Activated T-cell treated with anti-CD3 and anti-CD28 coated beads, Interleukin-2, amount 50 U/mL, for 72 hours (primary cell): Measurements from ENCODE around the gene ZNF691. TPM values are rescaled to one million over a fixed set of nuclear protein-coding genes. Genes with fewer than 3 reads are reported as not detected.
"Not testable (repeated sequence)": the region's sequence is repeated elsewhere in the genome, so short reads cannot be mapped to it uniquely, and the experiment has no call there.

Experiments used
- ATAC-seq, 2 donors: fragments of 150-1000 bp; cut with Tn5 transposase; replicated peaks in 1 of 2; 2 replicates each; pipeline ENCODE4 v1.10.0; 2021; ENCODE audit warnings: moderate library complexity in 2 of 2, mild to moderate bottlenecking in 1 of 2
- DNase-seq, 2 donors: peaks; one replicate each; pipeline ENCODE4 v3.0.0; 2021 to 2022; ENCODE audit warnings: mixed read lengths in 1 of 2
- H3K27ac Mint-ChIP-seq: one replicate; pipeline ENCODE4 v1.8.0; 2022; ENCODE audit warnings: mild to moderate bottlenecking, moderate library complexity, mixed read lengths
- H3K27me3 Mint-ChIP-seq: one replicate; pipeline ENCODE4 v1.8.0; 2022; ENCODE audit warnings: low read depth, mixed read lengths
- H3K36me3 Mint-ChIP-seq, 2 donors: one replicate each; pipeline ENCODE4 v1.8.0; 2022; ENCODE audit warnings: mixed read lengths in 2 of 2, mild to moderate bottlenecking in 1 of 2; ENCODE audit not compliant: insufficient read depth in 2 of 2
- H3K4me1 Mint-ChIP-seq: one replicate; pipeline ENCODE4 v1.8.0; 2022; ENCODE audit warnings: low read depth, mixed read lengths
- H3K4me3 Mint-ChIP-seq, 2 donors: one replicate each; pipeline ENCODE4 v1.8.0; 2022; ENCODE audit warnings: mild to moderate bottlenecking in 2 of 2, mixed read lengths in 2 of 2, moderate library complexity in 2 of 2
- H3K9me3 Mint-ChIP-seq, 2 donors: one replicate each; pipeline ENCODE4 v1.8.0; 2022; ENCODE audit warnings: mixed read lengths in 2 of 2
- total RNA-seq, 2 donors: library from RNA; stranded (reverse); gene quantifications; one replicate each; pipeline ENCODE4 v1.2.3, GENCODE V29; 2022

The ZNF691 gene
- 10 to 100 TPM in 1 of 2 donors, 1 to 10 TPM in 1; 9.8 to 11.1 TPM for total RNA-seq

DNA sequence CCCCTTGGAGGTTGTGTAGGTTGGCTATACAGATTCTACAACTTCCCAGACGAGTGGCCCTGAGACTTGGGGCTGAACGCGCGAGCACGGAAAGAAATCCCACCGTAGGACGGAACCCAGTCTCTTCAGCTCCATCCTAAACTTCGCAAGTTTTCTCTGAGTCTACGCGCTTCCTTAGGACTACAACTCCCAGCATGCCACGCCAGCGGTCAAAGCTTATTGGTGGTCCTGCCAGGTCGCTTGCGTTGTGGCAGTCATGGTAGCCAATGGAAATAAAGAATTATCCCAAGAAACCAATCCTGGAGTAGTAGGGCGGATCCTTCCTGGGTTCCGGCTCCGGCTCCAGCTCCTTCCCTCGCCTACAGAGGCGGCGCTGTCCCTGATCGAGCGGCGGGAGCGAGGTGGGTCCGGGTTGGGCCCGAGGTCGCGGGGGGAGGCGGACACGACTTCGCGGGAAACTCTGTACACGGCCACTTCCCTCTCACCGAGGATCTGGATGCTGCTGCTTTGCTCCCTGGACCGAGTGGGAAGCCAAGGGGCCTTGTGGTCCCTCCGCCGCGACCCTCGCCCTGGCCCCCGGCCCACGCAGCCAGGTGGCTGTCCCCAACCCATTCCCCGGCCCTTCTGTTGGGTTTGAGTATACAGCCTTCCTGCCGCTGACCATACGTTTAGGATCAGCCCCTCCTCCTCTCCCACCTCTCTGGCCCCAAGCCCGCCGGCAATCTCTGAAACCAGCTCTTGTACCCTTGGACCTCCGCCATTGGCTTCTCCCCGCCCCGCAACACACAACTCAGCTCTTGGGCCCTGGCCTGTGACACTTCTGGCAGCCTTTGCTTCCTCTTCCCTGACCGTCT, at the start of gene ZNF691:
Gene ZNF691 (plus strand): TSS at position 357 of the 854 bp plus-strand sequence. CDS start 3,046 bp downstream, outside the sequence.
- DNase-seq, result peak; percentile 88 to 92
- Mint-ChIP-seq H3K4me3 (peak within 1 kb of the TSS; percentile 94 to 98), H3K27me3 (no peaks in the 10 kb centered on the region), H3K36me3 (peaks cover 9 to 24% of the 10 kb centered on the region in 2 donors), H3K27ac (peak within 1 kb of the TSS; percentile 98), H3K9me3 (peaks cover 0 to 2% of the 10 kb centered on the region in 2 donors), H3K4me1 (peaks cover 56% of the 10 kb centered on the region)
- ATAC-seq, result peak; percentile 89 to 92

DNA sequence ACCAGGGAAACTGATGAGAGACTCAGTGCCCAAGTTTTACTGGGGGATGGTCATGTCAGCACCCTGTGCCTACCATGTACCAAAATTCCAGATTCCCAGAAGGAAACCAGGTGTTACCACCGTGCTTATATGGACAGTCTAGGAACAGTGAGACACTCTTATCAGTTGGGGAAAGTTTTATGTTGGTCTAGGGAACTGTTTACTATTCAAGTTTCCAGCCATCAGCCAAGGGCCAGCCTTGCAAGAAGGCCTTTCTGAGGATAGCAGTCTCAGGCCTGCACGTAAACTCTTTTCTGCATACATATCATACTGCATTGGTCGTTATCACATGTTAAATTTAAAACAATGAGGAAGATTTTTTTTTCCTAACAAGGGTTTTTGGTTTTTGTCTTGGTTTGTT, 49.0 kb upstream of the ZNF691 start:
- no peaks in the 10 kb centered on the region for H3K27me3 Mint-ChIP-seq
- H3K4me1 Mint-ChIP-seq, result no peaks in the 10 kb centered on the region
- no peaks in the 10 kb centered on the region for H3K36me3 Mint-ChIP-seq
- H3K4me3 Mint-ChIP-seq, result no peak overlapping the region
- H3K9me3 Mint-ChIP-seq, result no peaks in the 10 kb centered on the region
- no peak for DNase-seq
- no peak for ATAC-seq
- no peak overlapping the region for H3K27ac Mint-ChIP-seq

GRCh38 chr1:42797979-42798378, 48.4 kb upstream of the ZNF691 start:
- ATAC-seq (no peak), DNase-seq (no peak)
- Mint-ChIP-seq H3K27me3 (no peaks in the 10 kb centered on the region), H3K9me3 (no peaks in the 10 kb centered on the region), H3K4me3 (no peak overlapping the region), H3K4me1 (no peaks in the 10 kb centered on the region), H3K36me3 (no peaks in the 10 kb centered on the region), H3K27ac (no peak overlapping the region)

DNA sequence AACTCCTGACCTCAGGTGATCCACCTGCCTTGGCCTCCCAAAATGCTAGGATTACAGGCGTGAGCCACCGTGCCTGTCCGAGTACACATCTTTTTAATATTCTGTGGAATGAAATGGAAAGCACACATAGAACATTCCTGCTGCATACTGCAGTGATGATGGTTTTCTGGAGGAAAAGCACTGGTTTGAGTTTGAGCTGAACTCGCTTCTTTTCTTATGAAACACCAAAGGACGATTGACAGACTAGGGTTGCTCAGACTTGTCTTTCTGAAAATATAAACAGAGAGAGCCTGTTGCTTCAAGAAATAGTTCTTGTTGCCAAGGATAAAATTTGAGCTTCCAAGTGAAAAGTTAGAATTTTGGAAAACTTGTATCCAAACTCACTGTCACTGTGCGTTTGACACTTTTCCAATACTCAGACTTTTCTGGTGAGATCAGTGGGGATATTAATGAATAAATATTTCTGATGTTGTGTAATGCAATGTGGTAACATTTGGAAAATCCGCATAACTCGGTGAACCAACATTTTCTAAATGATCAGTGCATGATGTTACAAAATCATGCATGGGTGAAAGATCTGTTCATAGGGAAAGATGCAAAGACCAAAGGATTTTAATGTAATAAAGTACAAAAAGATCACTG, 44.5 kb upstream of the ZNF691 start:
- no peak overlapping the region for H3K27ac Mint-ChIP-seq
- no peaks in the 10 kb centered on the region for H3K4me1 Mint-ChIP-seq
- DNase-seq (no peak), ATAC-seq (no peak)
- no peak overlapping the region for H3K4me3 Mint-ChIP-seq
- H3K9me3 Mint-ChIP-seq, result peaks cover 0 to 1% of the 10 kb centered on the region in 2 donors
- peaks cover 0 to 2% of the 10 kb centered on the region in 2 donors for H3K36me3 Mint-ChIP-seq
- H3K27me3 Mint-ChIP-seq, result no peaks in the 10 kb centered on the region

GRCh38 chr1:42806171-42806570, 40.2 kb upstream of the ZNF691 start:
- Mint-ChIP-seq H3K27me3 (no peaks in the 10 kb centered on the region), H3K27ac (peak overlapping the region; percentile 40), H3K4me3 (no peak overlapping the region), H3K9me3 (peaks cover 0 to 1% of the 10 kb centered on the region in 2 donors), H3K36me3 (peaks cover 0 to 2% of the 10 kb centered on the region in 2 donors), H3K4me1 (no peaks in the 10 kb centered on the region)
- DNase-seq, result no peak
- ATAC-seq, result no peak

GRCh38 chr1:42806593-42806992, 39.8 kb upstream of the ZNF691 start:
- Mint-ChIP-seq H3K4me1 (no peaks in the 10 kb centered on the region), H3K27me3 (no peaks in the 10 kb centered on the region), H3K27ac (peak overlapping the region; percentile 33), H3K4me3 (no peak overlapping the region), H3K36me3 (peaks cover 0 to 2% of the 10 kb centered on the region in 2 donors), H3K9me3 (peaks cover 0 to 1% of the 10 kb centered on the region in 2 donors)
- DNase-seq (no peak), ATAC-seq (no peak)

DNA sequence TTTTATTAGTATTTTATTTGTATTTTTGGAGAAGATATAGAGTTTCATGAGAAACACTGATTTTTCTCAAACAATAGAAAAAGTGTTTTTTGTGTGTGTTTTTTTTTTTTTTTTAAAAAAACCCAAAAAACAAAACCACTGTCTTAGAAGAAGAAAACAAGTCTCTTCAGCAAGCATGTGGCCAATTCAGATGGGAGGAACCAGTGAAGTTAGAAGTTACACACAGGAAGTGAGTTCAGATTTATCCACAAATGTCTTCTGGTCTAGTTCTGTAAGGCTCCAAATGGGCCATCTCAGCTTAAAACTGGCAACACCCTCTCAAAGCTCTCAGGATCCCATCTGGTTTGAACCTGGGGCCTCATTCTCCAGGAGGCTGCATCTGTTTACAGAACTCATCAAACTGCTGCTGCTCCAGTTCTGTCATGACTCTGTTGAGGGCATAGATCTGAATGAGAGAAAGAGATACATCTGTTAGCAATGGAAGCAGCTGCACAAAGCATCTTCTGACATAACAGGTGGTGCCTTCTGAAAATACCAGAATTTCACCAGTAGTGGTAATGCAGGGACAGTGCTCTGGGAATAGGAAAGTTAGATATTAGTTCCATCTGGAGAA, 39.3 kb upstream of the ZNF691 start:
- no peak for ATAC-seq
- H3K27ac Mint-ChIP-seq, result peak overlapping the region; percentile 33
- DNase-seq, result no peak
- H3K4me1 Mint-ChIP-seq, result no peaks in the 10 kb centered on the region
- H3K9me3 Mint-ChIP-seq, result peaks cover 0 to 1% of the 10 kb centered on the region in 2 donors
- H3K36me3 Mint-ChIP-seq, result peaks cover 0 to 2% of the 10 kb centered on the region in 2 donors
- H3K27me3 Mint-ChIP-seq, result no peaks in the 10 kb centered on the region
- no peak overlapping the region for H3K4me3 Mint-ChIP-seq

- ATAC-seq, H3K9me3 Mint-ChIP-seq, DNase-seq, H3K27ac Mint-ChIP-seq, H3K36me3 Mint-ChIP-seq, H3K27me3 Mint-ChIP-seq: not testable (repeated sequence)
- Mint-ChIP-seq H3K4me3 (peak overlapping the region in 1 of 2 donors; percentile 29), H3K4me1 (peaks cover 22% of the 10 kb centered on the region)
These were observed 31.6 kb upstream of the ZNF691 start for GRCh38 chr1:42814815-42815214.

DNA sequence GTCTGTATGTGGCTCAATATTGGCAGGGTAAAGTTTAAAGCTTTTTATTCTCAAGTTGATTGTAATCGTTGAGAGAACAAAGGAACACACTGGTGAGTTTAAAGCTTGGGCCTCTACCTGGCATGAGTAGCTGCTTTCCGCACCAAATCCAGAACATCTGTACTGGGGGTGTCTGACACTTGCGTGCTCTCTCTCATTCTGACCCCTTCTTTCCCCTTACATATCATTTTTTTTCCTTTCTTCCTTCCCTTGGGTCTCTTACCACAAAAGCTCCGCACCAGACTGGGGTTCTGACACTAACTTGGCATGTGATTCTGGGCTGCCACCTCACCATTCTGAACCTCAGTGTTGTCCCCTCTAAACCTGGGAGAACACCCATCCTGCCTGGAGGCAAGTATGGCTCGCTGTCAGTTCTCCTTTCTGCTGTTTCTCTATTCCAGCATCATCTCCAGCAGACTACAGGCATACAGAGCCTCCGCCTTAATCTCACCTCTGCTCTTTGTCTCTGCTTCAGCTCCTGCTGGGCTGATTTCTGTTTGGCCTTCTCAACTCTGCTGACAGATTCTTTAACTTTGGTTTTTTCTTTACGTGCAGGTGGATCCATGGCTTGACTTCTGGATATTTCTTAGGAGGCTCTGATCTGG, 30.4 kb upstream of the ZNF691 start:
- Mint-ChIP-seq H3K27me3 (no peaks in the 10 kb centered on the region), H3K9me3 (no peaks in the 10 kb centered on the region), H3K4me3 (peak overlapping the region; percentile 83 to 92), H3K36me3 (peaks cover 1 to 2% of the 10 kb centered on the region in 2 donors), H3K4me1 (peaks cover 22% of the 10 kb centered on the region), H3K27ac (peak overlapping the region; percentile 83)
- DNase-seq (peak; percentile 7 to 12), ATAC-seq (no peak)

DNA sequence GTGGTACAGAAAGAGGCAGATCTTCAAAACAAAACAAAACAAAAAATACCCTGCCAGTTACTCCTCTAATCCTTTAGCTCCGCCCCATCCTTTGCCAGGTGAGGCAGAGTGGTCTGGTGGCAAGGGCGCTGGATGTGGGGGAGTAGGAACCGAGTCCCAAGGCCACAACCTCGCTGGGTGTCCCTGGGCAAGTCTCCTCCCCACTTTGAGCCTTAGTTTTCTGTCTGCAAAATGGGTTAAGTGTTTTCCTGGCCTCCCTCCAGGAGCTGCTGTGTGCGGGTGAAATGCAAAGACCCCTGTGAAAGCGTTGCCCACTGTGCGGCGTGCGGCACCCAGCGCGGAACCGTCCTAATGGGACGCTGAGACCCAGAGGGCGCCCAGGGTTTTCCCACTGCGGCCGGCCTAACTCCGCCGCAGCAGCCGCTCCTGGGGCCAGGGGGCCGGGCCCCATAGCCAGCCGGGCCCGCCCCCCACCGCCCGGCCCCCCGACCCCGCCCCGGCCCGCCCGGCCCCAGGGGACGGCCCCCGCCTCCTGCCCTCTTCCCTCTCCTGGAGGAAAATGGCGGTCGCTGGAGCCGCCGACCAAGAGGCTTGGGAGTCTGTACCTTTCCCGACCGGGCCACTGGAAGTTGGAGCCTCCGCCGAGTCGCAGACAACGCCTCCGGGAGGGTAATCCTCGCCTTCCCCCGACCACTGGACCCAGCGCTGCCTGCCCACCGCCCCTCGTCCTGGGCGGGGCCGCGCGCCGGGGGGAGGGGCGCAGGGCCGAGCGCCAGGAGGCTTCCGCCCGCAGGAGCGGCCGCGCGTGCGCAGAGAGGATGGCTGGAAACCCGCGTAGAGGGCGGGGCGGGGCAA, 29.6 kb upstream of the ZNF691 start, which contains the start of the genes ERMAP and SVBP:
Gene ERMAP (plus strand): TSS at position 538 of the 855 bp plus-strand sequence. CDS start 13,327 bp downstream, outside the sequence.
Gene SVBP (minus strand): TSS at position 813 of the 855 bp plus-strand sequence. CDS start 853 bp downstream, outside the sequence.
- Mint-ChIP-seq H3K9me3 (no peaks in the 10 kb centered on the region), H3K27ac (peak within 1 kb of the TSS; percentile 83), H3K4me1 (peaks cover 22% of the 10 kb centered on the region), H3K27me3 (no peaks in the 10 kb centered on the region), H3K36me3 (peaks cover 1 to 2% of the 10 kb centered on the region in 2 donors), H3K4me3 (peak within 1 kb of the TSS; percentile 83 to 92)
- ATAC-seq (peak; percentile 92 to 93), DNase-seq (peak; percentile 94 to 96)

DNA sequence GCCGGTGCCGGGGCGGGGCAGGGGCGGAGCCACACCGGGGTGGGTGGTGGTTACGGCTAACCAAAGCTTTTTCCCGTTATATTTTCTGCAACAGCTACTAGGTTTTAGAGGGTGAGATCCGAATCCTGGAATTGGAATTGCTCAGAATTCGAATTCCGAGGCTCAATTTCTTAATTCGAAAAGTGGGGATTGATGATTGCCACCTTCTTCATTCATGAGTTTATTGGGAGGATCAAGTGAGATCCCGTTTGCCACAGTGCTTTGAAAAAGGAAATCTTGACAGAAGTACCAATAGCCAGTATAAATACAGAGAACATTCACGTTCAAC, 29.0 kb upstream of the ZNF691 start:
- Mint-ChIP-seq H3K36me3 (peaks cover 1 to 2% of the 10 kb centered on the region in 2 donors), H3K9me3 (no peaks in the 10 kb centered on the region), H3K4me3 (peak overlapping the region; percentile 83 to 92), H3K27me3 (no peaks in the 10 kb centered on the region), H3K27ac (peak overlapping the region; percentile 44), H3K4me1 (peaks cover 23% of the 10 kb centered on the region)
- DNase-seq (no peak), ATAC-seq (no peak)

GRCh38 chr1:42817976-42818375, 28.4 kb upstream of the ZNF691 start:
- H3K9me3 Mint-ChIP-seq, result no peaks in the 10 kb centered on the region
- H3K27ac Mint-ChIP-seq, result no peak overlapping the region
- H3K4me3 Mint-ChIP-seq, result peak overlapping the region in 1 of 2 donors; percentile 92
- peaks cover 29% of the 10 kb centered on the region for H3K4me1 Mint-ChIP-seq
- ATAC-seq (no peak), DNase-seq (no peak)
- peaks cover under 1 to 2% of the 10 kb centered on the region in 2 donors for H3K36me3 Mint-ChIP-seq
- no peaks in the 10 kb centered on the region for H3K27me3 Mint-ChIP-seq
